HG03159 (cell line): ENCODE results near the gene ZNF784.

Source experiments
- ATAC-seq: cut with Tn5 transposase; IDR thresholded peaks from one replicate; pipeline ENCODE4 v1.9.1; 2021; ENCODE audit warnings: mild to moderate bottlenecking, moderate library complexity; ENCODE audit not compliant: unreplicated experiment

ZNF784 gene

DNA sequence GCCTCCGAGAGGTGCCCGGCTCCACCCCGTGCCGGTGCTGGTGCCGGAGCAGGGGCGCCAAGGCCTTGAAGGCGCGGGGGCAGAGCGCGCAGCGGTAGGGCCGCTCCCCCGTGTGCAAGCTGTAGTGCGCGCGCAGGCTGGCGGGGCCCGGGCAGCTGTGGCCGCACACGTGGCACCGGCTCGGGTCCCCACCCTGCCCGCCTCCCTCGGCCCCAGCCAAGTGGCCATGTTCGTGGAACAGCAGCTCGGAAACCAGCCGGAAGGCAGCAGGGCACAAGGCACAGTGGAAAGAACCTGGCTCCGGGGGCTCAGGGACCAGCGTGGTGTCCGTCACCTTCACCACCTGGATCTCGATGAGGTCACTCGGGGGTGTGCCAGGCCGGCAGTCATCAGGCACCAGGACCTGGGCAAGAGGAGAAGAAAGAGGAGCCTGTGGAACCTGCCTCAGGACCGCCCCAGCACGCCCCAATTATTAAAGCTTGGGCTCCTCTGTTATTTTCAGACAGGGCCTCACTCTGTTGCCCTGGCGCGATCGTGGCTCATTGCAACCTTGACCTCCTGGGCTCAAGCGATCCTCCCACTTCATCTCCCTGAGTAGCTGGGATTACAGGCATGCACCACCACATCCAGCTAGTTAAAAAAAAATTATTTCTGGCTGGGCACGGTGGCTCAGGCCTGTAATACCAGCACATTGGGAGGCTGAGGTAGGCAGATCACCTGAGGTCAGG is 2.0 kb downstream of the ZNF784 start:
- ATAC-seq, result no peak

- ATAC-seq, result no peak
Observed at GRCh38 chr19:55621673-55622231, 2.6 kb downstream of the ZNF784 start.

DNA sequence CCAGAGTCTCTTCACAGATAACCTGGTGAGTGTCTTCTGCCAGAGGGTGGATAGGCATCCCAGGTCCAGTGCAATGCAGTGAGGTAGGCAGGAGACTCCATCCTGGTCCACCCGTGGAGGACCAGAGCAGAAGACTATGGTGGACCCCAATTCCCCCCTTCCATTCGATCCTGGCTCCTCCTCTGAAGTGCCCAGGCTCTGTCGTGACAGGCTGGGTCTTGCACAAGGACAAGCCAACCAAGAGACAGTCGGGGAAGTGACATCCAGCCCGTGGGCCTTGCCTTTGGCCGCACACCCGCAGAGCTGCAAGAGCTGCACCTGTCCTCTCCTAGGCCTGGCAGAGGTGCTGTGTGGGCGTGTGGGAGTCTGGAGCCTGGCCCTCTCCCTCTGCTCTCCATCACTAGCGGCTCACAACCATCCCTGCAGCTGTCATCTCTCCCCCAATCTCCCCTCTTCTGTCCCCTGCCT is 3.1 kb downstream of the ZNF784 start:
- no peak for ATAC-seq

GRCh38 chr19:55620410-55621204 is 3.8 kb downstream of the ZNF784 start:
- no peak for ATAC-seq

DNA sequence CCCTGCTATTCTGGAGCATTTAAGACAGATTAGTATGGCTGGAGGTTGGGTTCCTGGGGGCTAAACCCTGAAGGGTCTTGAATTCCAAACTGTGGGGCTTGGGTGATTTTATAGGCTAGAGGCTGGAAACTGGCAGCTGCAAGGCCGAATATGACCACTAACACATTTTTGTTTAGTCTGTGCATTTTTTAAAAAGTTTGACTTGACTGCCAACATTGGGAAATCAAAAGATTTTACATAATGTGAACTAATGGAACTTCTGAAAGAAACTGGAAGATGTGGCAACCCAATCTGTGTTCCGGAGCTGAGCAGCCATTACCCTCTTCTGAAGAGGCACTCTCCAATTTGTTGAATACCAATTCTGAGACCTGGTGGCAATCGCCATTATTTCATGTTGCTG is 5.1 kb downstream of the ZNF784 start:
- ATAC-seq, result no peak

DNA sequence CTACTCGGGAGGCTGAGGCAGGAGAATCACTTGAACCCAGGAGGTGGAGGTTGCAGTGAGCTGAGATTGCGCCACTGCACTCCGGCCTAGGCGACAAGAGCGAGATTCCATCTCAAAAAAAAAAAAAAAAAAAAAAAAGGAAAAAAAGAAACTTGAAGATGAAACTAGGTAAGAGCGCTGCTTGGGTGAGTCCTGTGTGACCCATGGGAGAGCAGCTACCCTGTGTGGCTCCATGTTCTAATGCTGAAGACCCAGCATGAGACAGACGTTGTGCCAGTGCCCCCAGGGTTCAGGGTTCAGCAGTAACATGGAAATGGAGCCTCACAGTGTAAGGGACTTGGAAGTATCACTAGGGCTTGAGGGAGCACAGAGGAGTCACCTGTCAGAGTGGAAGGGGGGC is 5.9 kb downstream of the ZNF784 start:
- no peak for ATAC-seq

GRCh38 chr19:55617426-55617825 is 6.9 kb downstream of the ZNF784 start:
- ATAC-seq, result no peak

- ATAC-seq, result no peak
Observed at GRCh38 chr19:55616395-55616875, 7.9 kb downstream of the ZNF784 start.

GRCh38 chr19:55615543-55616394 is 8.6 kb downstream of the ZNF784 start:
- ATAC-seq, result no peak

GRCh38 chr19:55614711-55615542 is 9.4 kb downstream of the ZNF784 start:
- ATAC-seq, result no peak

DNA sequence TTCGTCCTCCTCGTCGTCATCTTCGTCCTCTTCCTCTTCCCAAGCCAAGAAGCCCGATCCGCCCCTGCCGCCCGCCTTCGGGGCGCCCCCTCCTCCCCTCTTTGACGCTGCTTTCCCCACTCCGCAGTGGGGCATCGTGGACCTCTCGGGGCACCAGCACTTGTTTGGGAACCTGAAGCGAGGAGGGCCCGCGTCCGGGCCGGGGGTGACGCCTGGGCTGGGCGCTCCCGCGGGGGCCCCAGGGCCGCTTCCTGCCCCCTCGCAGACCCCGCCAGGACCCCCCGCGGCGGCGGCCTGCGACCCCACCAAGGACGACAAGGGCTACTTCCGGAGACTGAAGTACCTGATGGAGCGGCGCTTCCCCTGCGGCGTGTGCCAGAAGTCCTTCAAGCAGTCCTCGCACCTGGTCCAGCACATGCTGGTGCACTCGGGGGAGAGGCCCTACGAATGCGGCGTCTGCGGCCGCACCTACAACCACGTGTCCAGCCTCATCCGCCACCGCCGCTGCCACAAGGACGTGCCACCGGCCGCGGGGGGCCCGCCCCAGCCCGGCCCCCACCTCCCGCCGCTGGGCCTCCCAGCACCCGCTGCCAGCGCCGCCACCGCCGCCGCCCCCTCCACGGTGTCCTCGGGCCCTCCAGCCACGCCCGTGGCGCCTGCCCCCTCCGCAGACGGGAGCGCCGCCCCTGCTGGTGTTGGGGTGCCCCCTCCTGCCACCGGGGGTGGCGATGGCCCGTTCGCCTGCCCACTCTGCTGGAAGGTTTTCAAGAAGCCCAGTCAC is 10.2 kb downstream of the ZNF784 start:
- no peak for ATAC-seq

DNA sequence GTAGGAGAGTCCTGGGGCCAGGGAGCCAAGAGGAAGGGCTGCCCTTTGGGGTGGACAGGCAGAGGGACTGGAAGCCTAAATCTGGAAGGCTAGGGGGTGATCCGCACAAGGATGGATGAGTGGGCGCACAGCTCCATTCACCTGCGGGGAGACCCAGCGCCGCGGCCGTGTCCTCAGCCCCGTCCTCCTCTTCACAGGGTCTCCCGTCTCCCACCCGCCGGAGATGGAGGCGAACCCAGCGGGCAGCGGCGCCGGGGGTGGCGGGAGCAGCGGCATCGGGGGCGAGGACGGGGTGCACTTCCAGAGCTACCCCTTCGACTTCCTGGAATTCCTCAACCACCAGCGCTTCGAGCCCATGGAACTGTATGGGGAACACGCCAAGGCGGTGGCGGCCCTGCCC is 11.0 kb downstream of the ZNF784 start:
- no peak for ATAC-seq

- ATAC-seq, result no peak
Observed at GRCh38 chr19:55611983-55612645, 12.3 kb downstream of the ZNF784 start.

DNA sequence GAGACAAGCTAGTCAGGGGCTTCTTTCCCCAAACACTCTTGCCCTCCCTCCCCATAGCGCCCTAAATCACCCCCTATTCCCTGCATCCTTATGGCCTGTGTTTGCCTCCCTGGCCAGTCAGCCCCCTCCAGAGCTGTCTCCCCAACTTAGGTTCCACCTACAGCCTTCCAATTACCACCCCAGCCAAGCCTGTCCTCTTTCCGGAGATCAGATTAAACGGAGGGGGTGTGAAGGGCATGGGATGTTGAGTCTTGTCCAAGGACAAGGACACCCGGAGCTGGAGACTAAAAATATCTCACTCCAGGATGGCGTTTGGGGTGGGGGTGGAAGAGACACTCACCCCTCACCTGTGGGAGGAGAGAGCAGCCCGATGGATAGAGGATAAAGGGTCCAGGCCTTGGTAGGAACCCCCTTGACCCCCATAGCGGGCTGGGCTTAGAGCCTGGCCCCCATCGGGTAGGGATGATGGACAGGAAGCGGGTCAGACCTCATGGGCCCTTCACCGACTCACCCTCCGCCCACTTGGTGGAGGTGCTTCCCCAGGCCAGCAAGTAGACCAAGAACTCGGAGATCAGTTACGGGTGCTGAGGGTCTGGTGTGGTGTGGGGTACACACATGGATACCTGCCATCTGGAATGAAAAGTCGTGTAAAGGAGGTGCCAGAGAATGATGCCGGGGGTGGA is 12.9 kb downstream of the ZNF784 start:
- no peak for ATAC-seq

GRCh38 chr19:55609326-55609725 is 15.0 kb downstream of the ZNF784 start:
- no peak for ATAC-seq

- no peak for ATAC-seq
Observed at GRCh38 chr19:55606817-55607216, 17.5 kb downstream of the ZNF784 start.

DNA sequence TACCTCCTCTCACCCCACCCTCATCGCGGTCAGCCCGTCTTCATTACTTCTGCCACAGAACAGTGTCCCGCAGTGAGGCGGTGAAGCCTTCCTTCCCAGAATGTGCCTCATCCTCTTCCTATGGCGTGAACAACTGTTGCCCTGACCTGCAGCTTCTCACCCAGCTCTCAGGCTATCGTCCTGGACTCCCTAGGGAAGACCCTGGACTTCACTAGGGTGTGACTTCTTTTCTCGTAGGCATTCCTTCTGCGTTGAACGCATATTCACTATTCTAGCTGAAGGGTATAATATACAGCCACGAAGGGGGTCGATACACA is 17.9 kb downstream of the ZNF784 start:
- ATAC-seq, result no peak
